ENCODE measurements around the gene TRIP10. TPM values are rescaled to one million over a fixed set of nuclear protein-coding genes. Genes with fewer than 3 reads are reported as not detected.

TRIP10 gene
- total and polyA plus RNA-seq, 2 of the 13 experiments (the other 11 are each of a cell fraction or from before 2014, with no cell fraction given) = 32.5 to 33.2 TPM

DNA sequence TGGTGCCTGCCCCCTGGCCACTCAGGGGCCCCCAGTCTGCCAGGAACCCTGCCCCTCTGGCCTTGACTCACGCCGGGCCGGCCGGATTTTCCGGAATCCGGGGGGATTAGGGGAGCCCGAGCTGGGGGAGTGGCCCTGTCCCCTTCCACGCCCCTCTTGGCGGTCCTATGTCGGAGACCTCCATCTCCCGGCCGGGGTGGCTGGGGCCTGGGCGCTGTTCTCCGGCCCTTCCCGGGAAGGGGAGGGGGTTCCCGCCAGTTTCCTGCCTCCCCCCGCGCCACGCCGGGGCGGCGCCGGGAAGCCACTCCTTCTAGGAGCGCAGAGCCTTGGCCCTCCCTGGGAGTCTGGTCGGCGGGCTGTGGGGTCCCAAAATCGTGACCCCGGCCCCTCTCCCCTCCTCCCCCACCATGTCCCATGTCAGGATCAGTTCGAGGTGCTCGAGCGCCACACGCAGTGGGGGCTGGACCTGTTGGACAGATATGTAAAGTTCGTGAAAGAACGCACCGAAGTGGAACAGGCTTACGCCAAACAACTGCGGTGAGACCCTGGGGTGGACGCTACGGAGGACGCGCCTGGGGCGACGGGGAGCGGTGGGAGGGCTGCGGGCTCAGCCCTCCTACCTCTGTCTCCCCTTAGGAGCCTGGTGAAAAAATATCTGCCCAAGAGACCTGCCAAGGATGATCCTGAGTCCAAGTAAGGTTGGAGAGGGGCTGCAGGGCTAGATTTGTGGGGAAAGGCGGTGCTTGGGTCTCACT, 1.3 kb downstream of the TRIP10 start (continued):
- TF ChIP-seq, protein P1, sequence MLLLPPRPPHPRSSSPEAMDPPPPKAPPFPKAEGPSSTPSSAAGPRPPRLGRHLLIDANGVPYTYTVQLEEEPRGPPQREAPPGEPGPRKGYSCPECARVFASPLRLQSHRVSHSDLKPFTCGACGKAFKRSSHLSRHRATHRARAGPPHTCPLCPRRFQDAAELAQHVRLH (CRISPR knock-in tag; IDR thresholded peaks at IDR 0.05; ENCODE audit: borderline replicate concordance, low read depth) = no peak
- TF ChIP-seq ZNF782 (CRISPR knock-in tag; IDR thresholded peaks at IDR 0.05; ENCODE audit: borderline replicate concordance) = no peak
- TF ChIP-seq, protein P2, sequence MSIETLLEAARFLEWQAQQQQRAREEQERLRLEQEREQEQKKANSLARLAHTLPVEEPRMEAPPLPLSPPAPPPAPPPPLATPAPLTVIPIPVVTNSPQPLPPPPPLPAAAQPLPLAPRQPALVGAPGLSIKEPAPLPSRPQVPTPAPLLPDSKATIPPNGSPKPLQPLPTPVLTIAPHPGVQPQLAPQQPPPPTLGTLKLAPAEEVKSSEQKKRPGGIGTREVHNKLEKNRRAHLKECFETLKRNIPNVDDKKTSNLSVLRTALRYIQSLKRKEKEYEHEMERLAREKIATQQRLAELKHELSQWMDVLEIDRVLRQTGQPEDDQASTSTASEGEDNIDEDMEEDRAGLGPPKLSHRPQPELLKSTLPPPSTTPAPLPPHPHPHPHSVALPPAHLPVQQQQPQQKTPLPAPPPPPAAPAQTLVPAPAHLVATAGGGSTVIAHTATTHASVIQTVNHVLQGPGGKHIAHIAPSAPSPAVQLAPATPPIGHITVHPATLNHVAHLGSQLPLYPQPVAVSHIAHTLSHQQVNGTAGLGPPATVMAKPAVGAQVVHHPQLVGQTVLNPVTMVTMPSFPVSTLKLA (IDR thresholded peaks at IDR 0.05) = no peak
- TF ChIP-seq ZNF709 (CRISPR knock-in tag; IDR thresholded peaks at IDR 0.05) = no peak
- no peak; the same call in 1 of the 2 replicates for TF ChIP-seq NR2C2 (CRISPR knock-in tag; IDR thresholded peaks at IDR 0.05; ENCODE audit: borderline replicate concordance)
- no peak for TF ChIP-seq HMG20A (CRISPR knock-in tag; IDR thresholded peaks at IDR 0.05; ENCODE audit: borderline replicate concordance)
- no peak for TF ChIP-seq ARNTL (CRISPR knock-in tag; IDR thresholded peaks at IDR 0.05)
- no peak for TF ChIP-seq HDAC2 (CRISPR knock-in tag; IDR thresholded peaks at IDR 0.05)
- TF ChIP-seq, protein P3, sequence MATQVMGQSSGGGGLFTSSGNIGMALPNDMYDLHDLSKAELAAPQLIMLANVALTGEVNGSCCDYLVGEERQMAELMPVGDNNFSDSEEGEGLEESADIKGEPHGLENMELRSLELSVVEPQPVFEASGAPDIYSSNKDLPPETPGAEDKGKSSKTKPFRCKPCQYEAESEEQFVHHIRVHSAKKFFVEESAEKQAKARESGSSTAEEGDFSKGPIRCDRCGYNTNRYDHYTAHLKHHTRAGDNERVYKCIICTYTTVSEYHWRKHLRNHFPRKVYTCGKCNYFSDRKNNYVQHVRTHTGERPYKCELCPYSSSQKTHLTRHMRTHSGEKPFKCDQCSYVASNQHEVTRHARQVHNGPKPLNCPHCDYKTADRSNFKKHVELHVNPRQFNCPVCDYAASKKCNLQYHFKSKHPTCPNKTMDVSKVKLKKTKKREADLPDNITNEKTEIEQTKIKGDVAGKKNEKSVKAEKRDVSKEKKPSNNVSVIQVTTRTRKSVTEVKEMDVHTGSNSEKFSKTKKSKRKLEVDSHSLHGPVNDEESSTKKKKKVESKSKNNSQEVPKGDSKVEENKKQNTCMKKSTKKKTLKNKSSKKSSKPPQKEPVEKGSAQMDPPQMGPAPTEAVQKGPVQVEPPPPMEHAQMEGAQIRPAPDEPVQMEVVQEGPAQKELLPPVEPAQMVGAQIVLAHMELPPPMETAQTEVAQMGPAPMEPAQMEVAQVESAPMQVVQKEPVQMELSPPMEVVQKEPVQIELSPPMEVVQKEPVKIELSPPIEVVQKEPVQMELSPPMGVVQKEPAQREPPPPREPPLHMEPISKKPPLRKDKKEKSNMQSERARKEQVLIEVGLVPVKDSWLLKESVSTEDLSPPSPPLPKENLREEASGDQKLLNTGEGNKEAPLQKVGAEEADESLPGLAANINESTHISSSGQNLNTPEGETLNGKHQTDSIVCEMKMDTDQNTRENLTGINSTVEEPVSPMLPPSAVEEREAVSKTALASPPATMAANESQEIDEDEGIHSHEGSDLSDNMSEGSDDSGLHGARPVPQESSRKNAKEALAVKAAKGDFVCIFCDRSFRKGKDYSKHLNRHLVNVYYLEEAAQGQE (IDR thresholded peaks at IDR 0.05; ENCODE audit: borderline replicate concordance in 1 of 2, low read depth in 1 of 2, low read length in 2 of 2) = no peak
- no peak for TF ChIP-seq NFYC (CRISPR knock-in tag; IDR thresholded peaks at IDR 0.05)
- 0 out of 2 replicates have a peak, but pooled peaks have one; percentile 47 for TF ChIP-seq MED1 (CRISPR knock-in tag; IDR thresholded peaks at IDR 0.05)
- TF ChIP-seq ZBTB38 (CRISPR knock-in tag; IDR thresholded peaks at IDR 0.05) = no peak
- no peak for TF ChIP-seq MEIS1 (CRISPR knock-in tag; IDR thresholded peaks at IDR 0.05; ENCODE audit: borderline replicate concordance)
- peak; percentile 40; the same call in 1 of the 2 replicates for TF ChIP-seq TAF1 (CRISPR knock-in tag; IDR thresholded peaks at IDR 0.05)
- TF ChIP-seq, protein P4, sequence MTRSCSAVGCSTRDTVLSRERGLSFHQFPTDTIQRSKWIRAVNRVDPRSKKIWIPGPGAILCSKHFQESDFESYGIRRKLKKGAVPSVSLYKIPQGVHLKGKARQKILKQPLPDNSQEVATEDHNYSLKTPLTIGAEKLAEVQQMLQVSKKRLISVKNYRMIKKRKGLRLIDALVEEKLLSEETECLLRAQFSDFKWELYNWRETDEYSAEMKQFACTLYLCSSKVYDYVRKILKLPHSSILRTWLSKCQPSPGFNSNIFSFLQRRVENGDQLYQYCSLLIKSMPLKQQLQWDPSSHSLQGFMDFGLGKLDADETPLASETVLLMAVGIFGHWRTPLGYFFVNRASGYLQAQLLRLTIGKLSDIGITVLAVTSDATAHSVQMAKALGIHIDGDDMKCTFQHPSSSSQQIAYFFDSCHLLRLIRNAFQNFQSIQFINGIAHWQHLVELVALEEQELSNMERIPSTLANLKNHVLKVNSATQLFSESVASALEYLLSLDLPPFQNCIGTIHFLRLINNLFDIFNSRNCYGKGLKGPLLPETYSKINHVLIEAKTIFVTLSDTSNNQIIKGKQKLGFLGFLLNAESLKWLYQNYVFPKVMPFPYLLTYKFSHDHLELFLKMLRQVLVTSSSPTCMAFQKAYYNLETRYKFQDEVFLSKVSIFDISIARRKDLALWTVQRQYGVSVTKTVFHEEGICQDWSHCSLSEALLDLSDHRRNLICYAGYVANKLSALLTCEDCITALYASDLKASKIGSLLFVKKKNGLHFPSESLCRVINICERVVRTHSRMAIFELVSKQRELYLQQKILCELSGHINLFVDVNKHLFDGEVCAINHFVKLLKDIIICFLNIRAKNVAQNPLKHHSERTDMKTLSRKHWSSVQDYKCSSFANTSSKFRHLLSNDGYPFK (CRISPR knock-in tag; IDR thresholded peaks at IDR 0.05; ENCODE audit: borderline replicate concordance) = no peak
- TF ChIP-seq RXRB (CRISPR knock-in tag; IDR thresholded peaks at IDR 0.05; ENCODE audit: borderline replicate concordance) = no peak
- TF ChIP-seq, protein P5, sequence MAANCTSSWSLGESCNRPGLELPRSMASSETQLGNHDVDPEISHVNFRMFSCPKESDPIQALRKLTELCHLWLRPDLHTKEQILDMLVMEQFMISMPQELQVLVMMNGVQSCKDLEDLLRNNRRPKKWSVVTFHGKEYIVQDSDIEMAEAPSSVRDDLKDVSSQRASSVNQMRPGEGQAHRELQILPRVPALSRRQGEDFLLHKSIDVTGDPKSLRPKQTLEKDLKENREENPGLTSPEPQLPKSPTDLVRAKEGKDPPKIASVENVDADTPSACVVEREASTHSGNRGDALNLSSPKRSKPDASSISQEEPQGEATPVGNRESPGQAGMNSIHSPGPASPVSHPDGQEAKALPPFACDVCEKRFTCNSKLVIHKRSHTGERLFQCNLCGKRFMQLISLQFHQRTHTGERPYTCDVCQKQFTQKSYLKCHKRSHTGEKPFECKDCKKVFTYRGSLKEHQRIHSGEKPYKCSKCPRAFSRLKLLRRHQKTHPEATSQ (CRISPR knock-in tag; IDR thresholded peaks at IDR 0.05; ENCODE audit: borderline replicate concordance) = no peak
- TF ChIP-seq ZNF563 (CRISPR knock-in tag; IDR thresholded peaks at IDR 0.05) = no peak
- TF ChIP-seq PHF20 (CRISPR knock-in tag; IDR thresholded peaks at IDR 0.05) = no peak; the same call in 1 of the 2 replicates
- TF ChIP-seq FOXM1 (CRISPR knock-in tag; IDR thresholded peaks at IDR 0.05) = no peak

Data from HepG2 (cell line).